HepG2 (cell line): Measurements from ENCODE around the gene PROSER1. TPM values are rescaled to one million over a fixed set of nuclear protein-coding genes. Genes with fewer than 3 reads are reported as not detected.
A peak's percentile ranks its signal among the peaks of the same experiment; 100 is the strongest.

Experiments used
- AFF4 ChIP-seq: sonication (generic); formaldehyde crosslinking; IDR thresholded peaks from 2 replicates; pipeline ENCODE4 v1.4.0; 2020; ENCODE audit warnings: missing genetic modification reagents
- BCLAF1 ChIP-seq: fragments of 450-650 bp; IDR thresholded peaks from 2 replicates; pipeline ENCODE4 v1.6.1; 2017; ENCODE audit warnings: mild to moderate bottlenecking
- KMT2A ChIP-seq: sonication (generic); formaldehyde crosslinking; IDR thresholded peaks from 2 replicates; pipeline ENCODE4 v1.4.0; 2020; ENCODE audit warnings: missing genetic modification reagents
- SATB2 ChIP-seq: sonication (generic); formaldehyde crosslinking; IDR thresholded peaks from 2 replicates; pipeline ENCODE4 v1.5.0; 2020; ENCODE audit warnings: missing genetic modification reagents
- TOE1 ChIP-seq: sonication (generic); formaldehyde crosslinking; IDR thresholded peaks from 2 replicates; pipeline ENCODE4 v1.4.0; 2020; ENCODE audit warnings: mild to moderate bottlenecking, missing genetic modification reagents
- ZC3H4 ChIP-seq: sonication (generic); formaldehyde crosslinking; IDR thresholded peaks from 2 replicates; pipeline ENCODE4 v1.4.0; 2020; ENCODE audit warnings: missing genetic modification reagents, borderline replicate concordance
- ZFP36L1 ChIP-seq: sonication (generic); formaldehyde crosslinking; IDR thresholded peaks from 2 replicates; pipeline ENCODE4 v1.8.0; 2022; ENCODE audit warnings: mild to moderate bottlenecking, missing genetic modification reagents, moderate library complexity
- ZFX ChIP-seq: sonication (generic); formaldehyde crosslinking; IDR thresholded peaks from 2 replicates; pipeline ENCODE4 v1.4.0; 2020; ENCODE audit warnings: mild to moderate bottlenecking, low read depth, missing genetic modification reagents, moderate library complexity
- ZNF253 ChIP-seq: sonication (generic); formaldehyde crosslinking; IDR thresholded peaks from 2 replicates; pipeline ENCODE4 v1.8.0; 2022; ENCODE audit warnings: mild to moderate bottlenecking, missing genetic modification reagents, borderline replicate concordance
- ZNF329 ChIP-seq: sonication (generic); formaldehyde crosslinking; IDR thresholded peaks from 2 replicates; pipeline ENCODE4 v1.9.0; 2021; ENCODE audit warnings: low read depth, mild to moderate bottlenecking, missing genetic modification reagents
- ZNF629 ChIP-seq: sonication (generic); formaldehyde crosslinking; conservative IDR thresholded peaks from 2 replicates; pipeline ENCODE4 v1.5.0; 2020; ENCODE audit warnings: missing genetic modification reagents
- ZNF687 ChIP-seq: sonication (generic); formaldehyde crosslinking; IDR thresholded peaks from 2 replicates; pipeline ENCODE4 v1.5.1; 2020; ENCODE audit warnings: mild to moderate bottlenecking, missing genetic modification reagents, moderate library complexity
- ZNF747 ChIP-seq: sonication (generic); formaldehyde crosslinking; IDR thresholded peaks from 2 replicates; pipeline ENCODE4 v1.8.1; 2023; ENCODE audit warnings: missing genetic modification reagents, mild to moderate bottlenecking, borderline replicate concordance
- ZNF75D ChIP-seq: sonication (generic); formaldehyde crosslinking; IDR thresholded peaks from 2 replicates; pipeline ENCODE4 v1.8.1; 2023; ENCODE audit warnings: missing genetic modification reagents, mild to moderate bottlenecking, borderline replicate concordance
- polyA plus RNA-seq, 8 experiments: library from polyadenylated mRNA; depleted of rRNA in 3 of 8; stranded (reverse) in 7 of 8; unstranded in 1 of 8; fragments of >200 nt; fragmentation: Illumina TruSeq in 4 of 8; extraction: Trizol in 4 of 8; gene quantifications; 2 replicates each; pipeline versions ENCODE4 v1.2.1 to v1.2.3, GENCODE V29; 2011 to 2016; ENCODE audit warnings: low read depth in 4 of 8, missing spikeins in 1 of 8, mixed read lengths in 1 of 8; ENCODE audit not compliant: insufficient read depth in 1 of 8
- total RNA-seq, 5 experiments: library from RNA; depleted of rRNA; stranded (reverse); fragments of >200 nt; fragmentation: Illumina TruSeq; extraction: Trizol; gene quantifications; 2 replicates each; pipeline ENCODE4 v1.2.3, GENCODE V29; 2016; ENCODE audit warnings: low read depth in 1 of 5
- TF ChIP-seq, protein P1 (sequence below): sonication (generic); formaldehyde crosslinking; IDR thresholded peaks from 2 replicates; pipeline ENCODE4 v1.4.0; 2020; ENCODE audit warnings: missing genetic modification reagents
- TF ChIP-seq, protein P2 (sequence below): sonication (generic); formaldehyde crosslinking; IDR thresholded peaks from 2 replicates; pipeline ENCODE4 v1.5.0; 2020; ENCODE audit warnings: missing genetic modification reagents, mild to moderate bottlenecking, borderline replicate concordance

The PROSER1 gene
- total and polyA plus RNA-seq, 2 of the 13 experiments (the other 11 are each of a cell fraction or from before 2014, with no cell fraction given) = 11.4 to 17.2 TPM

GRCh38 chr13:39038569-39039030, 711 bp upstream of the PROSER1 start (continued):
- TF ChIP-seq, protein P1, sequence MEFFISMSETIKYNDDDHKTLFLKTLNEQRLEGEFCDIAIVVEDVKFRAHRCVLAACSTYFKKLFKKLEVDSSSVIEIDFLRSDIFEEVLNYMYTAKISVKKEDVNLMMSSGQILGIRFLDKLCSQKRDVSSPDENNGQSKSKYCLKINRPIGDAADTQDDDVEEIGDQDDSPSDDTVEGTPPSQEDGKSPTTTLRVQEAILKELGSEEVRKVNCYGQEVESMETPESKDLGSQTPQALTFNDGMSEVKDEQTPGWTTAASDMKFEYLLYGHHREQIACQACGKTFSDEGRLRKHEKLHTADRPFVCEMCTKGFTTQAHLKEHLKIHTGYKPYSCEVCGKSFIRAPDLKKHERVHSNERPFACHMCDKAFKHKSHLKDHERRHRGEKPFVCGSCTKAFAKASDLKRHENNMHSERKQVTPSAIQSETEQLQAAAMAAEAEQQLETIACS (CRISPR knock-in tag) = no peak
- TF ChIP-seq KMT2A (CRISPR knock-in tag) (no peak), ZFP36L1 (CRISPR knock-in tag) (no peak), SATB2 (CRISPR knock-in tag) (no peak), ZNF687 (CRISPR knock-in tag) (peak; percentile 73), BCLAF1 (no peak), ZNF253 (CRISPR knock-in tag) (no peak), ZNF329 (CRISPR knock-in tag) (0 out of 2 replicates have a peak, but pooled peaks have one; percentile 39), ZC3H4 (peak; percentile 45; the same call in 1 of the 2 replicates), ZNF747 (CRISPR knock-in tag) (no peak), TOE1 (CRISPR knock-in tag) (no peak), ZNF629 (CRISPR knock-in tag) (no peak), AFF4 (CRISPR knock-in tag) (no peak), ZFX (0 out of 2 replicates have a peak, but pooled peaks have one; percentile 11), ZNF75D (CRISPR knock-in tag) (no peak)
- TF ChIP-seq, protein P2, sequence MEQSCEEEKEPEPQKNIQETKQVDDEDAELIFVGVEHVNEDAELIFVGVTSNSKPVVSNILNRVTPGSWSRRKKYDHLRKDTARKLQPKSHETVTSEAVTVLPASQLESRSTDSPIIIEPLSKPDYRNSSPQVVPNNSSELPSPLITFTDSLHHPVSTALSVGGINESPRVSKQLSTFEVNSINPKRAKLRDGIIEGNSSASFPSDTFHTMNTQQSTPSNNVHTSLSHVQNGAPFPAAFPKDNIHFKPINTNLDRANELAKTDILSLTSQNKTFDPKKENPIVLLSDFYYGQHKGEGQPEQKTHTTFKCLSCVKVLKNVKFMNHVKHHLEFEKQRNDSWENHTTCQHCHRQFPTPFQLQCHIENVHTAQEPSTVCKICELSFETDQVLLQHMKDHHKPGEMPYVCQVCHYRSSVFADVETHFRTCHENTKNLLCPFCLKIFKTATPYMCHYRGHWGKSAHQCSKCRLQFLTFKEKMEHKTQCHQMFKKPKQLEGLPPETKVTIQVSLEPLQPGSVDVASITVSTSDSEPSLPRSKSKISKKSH (CRISPR knock-in tag) = peak; percentile 71; the same call in 1 of the 2 replicates
